Mesenteric fat pad (tissue), 1 donor: Measurements from ENCODE around the gene NEDD4L. TPM values are rescaled to one million over a fixed set of nuclear protein-coding genes. Genes with fewer than 3 reads are reported as not detected.

ENCODE experiments used
- DNase-seq: peaks from one replicate; pipeline ENCODE4 v3.0.0-alpha.2; 2020; ENCODE audit warnings: low spot score
- total RNA-seq: library from RNA; stranded (reverse); fragmentation: NEBNext Ultra II Directional; extraction: Animal tissue kit (Norgen Biotek cat#: 25700); gene quantifications from one replicate; pipeline ENCODE4 v1.2.1, GENCODE V29; 2021
- donor health status: DM: yes; HTN: yes; CAD: no.

NEDD4L gene
- total RNA-seq, 1 donor from 2014 or later, result 43.7 TPM

GRCh38 chr18:58205443-58206160 is 161.6 kb downstream of the NEDD4L start:
- DNase-seq, result no peak

DNA sequence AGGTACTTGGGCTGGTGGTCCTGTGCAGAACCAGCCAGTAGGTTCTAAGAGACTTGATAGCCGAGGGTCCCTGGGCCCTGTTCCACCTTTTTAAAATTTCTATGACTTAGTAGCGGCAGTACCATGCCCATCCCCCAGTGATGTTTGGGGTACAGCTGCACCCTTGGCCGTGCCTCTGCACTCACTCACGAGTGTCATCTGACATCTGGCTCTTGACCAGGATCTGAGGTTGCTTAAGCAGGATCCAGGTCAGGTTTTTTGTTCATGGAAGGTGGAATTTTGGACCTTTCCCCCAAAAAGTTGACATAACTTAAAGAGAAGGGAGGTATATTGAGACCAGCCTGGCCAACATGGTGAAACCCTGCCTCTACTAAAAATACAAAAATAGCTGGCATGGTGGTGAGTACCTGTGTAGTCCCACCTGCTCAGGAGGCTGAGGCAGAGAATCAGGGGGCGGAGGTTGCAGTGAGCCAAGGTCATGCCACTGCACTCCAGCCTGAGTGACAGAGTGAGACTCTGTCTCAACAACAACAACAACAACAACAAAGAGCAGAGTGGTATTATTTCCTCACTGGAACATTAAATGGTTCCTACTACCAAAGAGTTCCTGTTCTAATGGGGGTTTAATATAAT is 163.6 kb downstream of the NEDD4L start:
- no peak for DNase-seq

GRCh38 chr18:58208207-58208932 is 164.3 kb downstream of the NEDD4L start:
- no peak for DNase-seq

DNA sequence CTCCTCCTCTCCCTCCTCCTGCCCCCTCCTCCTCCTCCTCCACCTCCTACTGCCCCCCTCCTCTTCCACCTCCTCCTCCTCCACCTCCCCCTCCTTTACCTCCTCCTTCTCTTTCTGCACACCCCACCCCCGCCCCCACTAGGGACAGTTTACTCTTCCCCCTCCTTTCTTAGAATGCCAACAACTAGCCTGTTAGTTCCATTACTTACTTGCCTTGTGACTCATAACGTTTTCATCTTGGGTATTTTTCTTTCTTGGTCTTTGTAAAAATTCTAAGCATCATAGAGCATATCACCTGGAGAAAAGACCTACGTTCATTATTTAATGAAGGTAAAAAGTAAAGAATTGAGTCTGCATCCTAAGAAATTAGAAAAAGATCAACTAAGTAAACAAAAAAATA is 165.3 kb downstream of the NEDD4L start:
- no peak for DNase-seq

DNA sequence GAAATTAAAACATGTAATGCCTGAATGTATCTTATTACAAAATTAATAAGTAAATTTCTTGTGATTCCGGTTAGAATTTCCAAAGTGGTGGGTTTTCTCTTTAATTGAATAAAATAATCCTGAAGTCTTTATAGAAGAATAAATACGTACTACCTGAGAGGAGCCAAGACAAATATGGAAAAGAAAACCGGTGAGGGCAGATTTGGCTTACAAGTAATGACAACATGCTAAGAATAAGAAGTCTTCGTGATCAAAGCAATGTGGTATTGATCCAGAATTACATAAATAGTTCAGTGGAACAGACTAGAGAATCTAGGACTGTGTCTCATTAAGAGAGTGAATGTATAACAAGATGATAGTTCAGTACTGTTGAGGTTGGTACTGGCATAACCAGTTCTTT is 167.5 kb downstream of the NEDD4L start:
- DNase-seq, result no peak

- no peak for DNase-seq
Observed at GRCh38 chr18:58212274-58212673, 168.2 kb downstream of the NEDD4L start.

DNA sequence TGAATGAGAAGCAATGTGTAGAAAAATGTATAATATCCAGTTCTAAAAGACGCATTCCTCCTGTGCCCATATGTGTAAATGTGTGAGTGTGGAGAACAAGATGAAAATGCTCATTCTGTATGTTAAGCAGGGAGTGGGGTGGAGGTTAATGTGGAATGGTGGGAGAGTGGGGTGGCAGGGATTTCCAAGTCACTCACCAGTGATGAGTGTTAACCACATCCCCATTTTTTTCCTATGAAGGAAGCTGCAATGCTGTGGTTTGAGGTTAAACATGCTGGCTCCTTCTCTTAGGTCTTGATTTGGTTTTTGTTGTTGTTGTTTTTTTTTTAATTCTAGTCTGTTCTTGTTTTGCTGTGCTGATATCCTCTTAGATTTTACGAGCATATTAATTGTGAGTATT is 169.4 kb downstream of the NEDD4L start:
- DNase-seq, result no peak

GRCh38 chr18:58215011-58215410 is 171.0 kb downstream of the NEDD4L start:
- no peak for DNase-seq

DNA sequence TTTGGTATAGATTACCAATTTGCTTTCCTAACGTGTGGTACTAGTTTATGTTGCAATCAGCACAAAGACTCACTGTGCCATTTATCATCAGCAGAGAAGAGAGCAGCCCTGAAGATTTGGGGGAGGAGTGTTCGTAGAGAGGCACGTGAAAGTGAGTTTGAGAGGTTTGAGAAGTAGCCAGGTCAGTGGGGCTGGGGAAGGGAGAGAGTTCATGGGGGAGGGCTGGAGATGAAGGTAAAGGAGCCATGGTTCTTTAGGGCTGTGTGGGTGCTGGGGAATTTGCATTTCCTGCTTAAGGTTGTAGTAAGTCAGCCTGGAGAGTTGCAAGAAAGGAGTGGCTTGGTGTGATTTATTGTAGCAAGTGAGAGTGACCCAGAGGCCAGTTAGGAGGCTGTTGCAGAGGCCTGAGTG is 172.1 kb downstream of the NEDD4L start:
- DNase-seq, result no peak

GRCh38 chr18:58217052-58217451 is 173.0 kb downstream of the NEDD4L start:
- no peak for DNase-seq

GRCh38 chr18:58218117-58218516 is 174.1 kb downstream of the NEDD4L start:
- no peak for DNase-seq

GRCh38 chr18:58221060-58221725 is 177.2 kb downstream of the NEDD4L start:
- DNase-seq, result no peak

- DNase-seq, result no peak
Observed at GRCh38 chr18:58222432-58223125, 178.6 kb downstream of the NEDD4L start.

DNA sequence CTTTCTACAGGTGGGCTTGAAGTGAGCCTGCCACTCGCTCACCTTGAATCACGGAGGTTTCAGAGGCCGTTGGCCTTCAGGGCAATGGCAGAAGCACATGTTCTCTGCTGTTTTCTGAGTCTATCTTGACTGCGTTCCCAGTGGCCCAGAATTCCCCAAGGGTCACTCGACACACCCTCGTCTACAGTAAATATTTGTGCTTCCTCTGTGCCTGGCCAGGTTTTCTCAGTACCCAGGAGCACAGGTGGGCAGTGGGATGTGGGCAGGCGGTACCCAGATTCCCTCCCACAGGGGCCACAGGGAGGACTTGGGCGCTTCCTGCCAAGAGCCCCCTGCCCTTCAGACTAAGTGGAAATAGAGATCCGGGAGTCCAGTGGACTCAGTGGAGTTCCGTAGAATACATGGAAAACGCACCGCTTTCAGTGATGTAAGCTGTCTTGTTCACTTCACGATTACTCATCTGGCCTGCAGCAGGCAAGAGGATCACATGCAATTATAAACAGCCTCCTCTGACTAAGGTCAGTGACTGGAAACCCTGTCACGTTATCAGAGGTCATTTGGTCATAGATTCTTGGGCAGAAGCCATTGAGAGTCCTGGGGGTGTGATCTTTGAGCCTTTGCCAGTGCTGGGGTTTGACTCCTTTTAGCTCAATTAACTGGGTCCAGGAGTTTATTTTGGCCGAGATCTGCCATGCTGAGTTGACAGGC is 179.8 kb downstream of the NEDD4L start:
- no peak for DNase-seq

DNA sequence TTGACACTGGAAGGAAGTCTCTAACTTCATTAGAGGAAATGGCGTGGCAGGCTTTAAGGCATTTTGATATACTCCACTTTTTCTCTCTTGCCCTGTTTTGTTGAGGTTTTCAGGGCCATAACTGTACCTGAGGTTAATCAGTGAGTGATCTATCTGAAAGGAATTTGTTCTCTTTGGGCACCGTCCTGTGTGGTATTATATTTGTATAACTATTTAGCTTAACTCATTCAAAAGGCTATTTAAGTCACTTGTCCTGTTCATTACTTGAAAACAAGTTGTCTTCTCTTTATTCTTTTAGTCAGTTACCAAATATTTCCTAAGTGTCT is 180.4 kb downstream of the NEDD4L start:
- no peak for DNase-seq

DNA sequence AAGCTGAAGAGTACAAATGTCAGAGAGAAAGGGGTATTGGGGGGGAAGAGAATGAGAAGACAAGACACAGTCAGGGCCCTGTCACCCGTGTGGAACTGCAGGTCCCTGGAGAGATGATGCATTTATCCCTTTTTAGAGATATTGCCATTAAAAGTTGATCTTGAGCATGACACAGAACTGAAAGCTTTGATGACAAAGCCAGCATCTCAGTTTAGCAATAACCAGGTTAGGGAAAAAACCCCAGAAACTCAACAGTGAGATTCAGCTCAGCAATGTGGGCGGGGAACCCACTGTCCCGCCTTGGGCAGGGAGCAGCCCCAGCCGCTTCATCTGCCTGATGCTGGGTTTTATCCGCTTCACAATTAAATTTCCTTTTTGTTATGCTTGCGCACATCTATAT is 181.1 kb downstream of the NEDD4L start:
- no peak for DNase-seq

DNA sequence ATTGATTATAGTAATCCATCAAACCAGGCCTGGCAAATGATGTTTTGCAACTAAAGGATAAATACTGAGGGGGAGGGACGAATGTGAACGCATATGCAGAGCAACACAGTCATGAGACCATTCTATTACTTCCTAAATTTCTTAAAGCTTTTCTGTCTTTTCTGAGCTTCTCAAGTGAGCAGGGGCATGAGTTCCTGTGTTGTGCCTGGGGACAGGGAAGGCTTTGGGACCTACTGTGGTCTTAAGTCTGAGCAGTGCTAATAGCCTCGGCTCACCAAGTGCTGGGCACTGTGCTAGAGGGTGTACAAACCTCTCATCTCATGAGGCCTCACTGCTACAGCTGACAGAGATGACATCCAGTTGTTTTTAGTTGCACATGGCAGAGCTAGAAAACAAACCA is 182.4 kb downstream of the NEDD4L start:
- no peak for DNase-seq

- DNase-seq, result no peak
Observed at GRCh38 chr18:58227361-58227930, 183.4 kb downstream of the NEDD4L start.

GRCh38 chr18:58228176-58228575 is 184.2 kb downstream of the NEDD4L start:
- no peak for DNase-seq

- DNase-seq, result no peak
Observed at GRCh38 chr18:58228762-58229161, 184.7 kb downstream of the NEDD4L start.
